DMS79 (cell line): ENCODE results near the gene ABHD16B.
A peak's percentile ranks its signal among the peaks of the same experiment; 100 is the strongest.

Source experiments
- DNase-seq: peaks from one replicate; lab custom pipeline; 2025; lab: John Stamatoyannopoulos, UW

Gene ABHD16B

DNA sequence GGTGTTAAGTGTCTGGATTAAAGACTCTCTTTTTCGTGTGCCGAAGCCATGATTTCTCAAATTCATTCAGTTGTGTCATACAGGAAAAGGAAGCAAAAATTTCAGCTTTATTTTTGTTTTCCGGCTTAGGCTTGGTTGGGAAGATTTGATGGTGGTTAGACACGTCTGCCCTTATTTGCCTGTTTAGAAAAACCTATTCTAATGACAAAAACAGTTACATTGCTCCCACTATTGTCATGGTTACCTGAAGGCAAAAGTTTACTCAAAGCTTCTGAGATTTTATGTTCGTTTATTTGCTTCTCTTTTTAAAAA is 34.6 kb downstream of the ABHD16B start:
- no peak for DNase-seq

DNA sequence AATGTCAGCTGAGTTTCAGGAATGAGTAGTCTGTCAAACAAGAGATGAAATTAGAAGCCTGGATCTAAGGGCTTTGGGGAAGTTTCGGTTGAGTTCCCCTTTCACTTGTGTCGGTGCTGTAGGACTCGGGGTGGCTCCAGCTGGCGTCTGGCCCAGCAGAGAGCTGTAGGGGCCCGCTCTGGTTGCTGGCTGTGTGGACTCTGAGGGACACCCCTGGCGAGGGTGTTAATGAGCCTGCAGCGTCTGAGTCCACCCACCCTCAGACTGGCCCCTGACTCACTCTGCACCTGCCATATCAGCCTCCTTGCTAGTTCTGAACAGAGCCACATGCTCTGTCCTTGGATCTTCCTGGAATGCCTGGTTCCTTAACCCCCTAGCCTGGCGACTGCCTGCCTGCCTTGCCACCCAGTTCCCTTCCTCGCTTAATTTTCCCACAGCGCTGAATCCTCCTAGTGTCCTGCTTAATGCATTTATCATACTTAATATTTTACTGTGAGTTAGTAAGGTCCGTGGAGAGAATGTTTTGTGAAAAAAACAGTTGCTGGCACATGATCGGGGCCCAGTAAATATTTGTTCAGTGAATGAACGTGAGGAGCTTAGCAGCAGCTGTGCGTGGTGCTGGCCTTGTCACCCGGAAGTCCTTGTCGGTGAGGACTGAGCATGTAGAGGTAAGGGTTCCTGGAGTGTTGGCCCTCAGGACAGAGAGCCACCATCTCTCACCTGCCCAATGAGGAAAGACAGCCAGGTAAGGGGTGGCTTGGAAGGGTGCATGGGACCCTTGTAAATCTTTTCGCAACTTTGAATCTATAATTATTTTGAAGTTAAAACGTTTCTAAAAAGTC is 35.2 kb downstream of the ABHD16B start:
- peak; percentile 78 for DNase-seq

- no peak for DNase-seq
Measured at GRCh38 chr20:63897978-63898561, 36.8 kb downstream of the ABHD16B start.

- no peak for DNase-seq
Measured at GRCh38 chr20:63898882-63899558, 37.7 kb downstream of the ABHD16B start.

- no peak for DNase-seq
Measured at GRCh38 chr20:63900413-63900812, 39.1 kb downstream of the ABHD16B start.

DNA sequence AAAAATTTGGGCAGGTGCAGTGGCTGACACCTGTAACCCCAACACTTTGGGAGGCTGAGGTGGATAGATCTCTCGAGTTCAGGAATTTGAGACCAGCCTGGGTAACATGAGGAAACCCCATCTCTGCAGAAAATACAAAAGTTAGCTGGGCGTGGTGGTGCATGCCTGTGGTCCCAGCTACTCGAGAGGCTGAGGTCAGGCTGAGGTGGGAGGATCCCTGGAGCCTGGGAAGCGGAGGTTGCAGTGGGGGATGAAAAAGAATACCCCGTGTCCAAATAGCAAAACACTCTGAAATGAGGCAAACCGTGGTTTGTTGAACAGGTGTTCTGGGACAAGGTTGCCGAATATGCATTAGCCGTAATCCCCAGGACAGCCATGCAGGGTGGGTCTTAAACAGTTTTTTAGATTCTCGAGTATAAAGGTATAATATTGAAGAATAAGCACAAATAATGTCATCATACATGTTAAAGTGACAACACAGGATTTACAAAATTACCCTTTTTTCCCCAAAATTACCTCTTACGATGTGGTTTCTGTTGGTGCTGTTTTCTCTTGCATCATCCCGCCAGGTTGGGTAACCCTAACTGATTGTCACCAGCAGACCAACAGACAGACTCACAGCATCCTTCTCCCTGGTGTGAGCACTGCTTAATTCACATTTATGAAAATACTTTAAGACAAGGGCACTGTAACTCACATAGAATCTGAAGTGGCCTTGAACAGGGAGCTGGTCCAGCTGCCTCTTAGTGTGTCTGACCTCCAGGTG is 42.7 kb downstream of the ABHD16B start:
- DNase-seq, result peak; percentile 57

GRCh38 chr20:63908008-63908682 is 46.8 kb downstream of the ABHD16B start:
- no peak for DNase-seq

- no peak for DNase-seq
Measured at GRCh38 chr20:63911176-63911575, 49.9 kb downstream of the ABHD16B start.
